ENCODE results near the gene CCNDBP1. TPM values are rescaled to one million over a fixed set of nuclear protein-coding genes. Genes with fewer than 3 reads are reported as not detected.
"Not testable (repeated sequence)": the region's sequence is repeated elsewhere in the genome, so short reads cannot be mapped to it uniquely, and the experiment has no call there.

Gene CCNDBP1
- total RNA-seq, 1 donor from 2014 or later: 70.6 TPM

DNA sequence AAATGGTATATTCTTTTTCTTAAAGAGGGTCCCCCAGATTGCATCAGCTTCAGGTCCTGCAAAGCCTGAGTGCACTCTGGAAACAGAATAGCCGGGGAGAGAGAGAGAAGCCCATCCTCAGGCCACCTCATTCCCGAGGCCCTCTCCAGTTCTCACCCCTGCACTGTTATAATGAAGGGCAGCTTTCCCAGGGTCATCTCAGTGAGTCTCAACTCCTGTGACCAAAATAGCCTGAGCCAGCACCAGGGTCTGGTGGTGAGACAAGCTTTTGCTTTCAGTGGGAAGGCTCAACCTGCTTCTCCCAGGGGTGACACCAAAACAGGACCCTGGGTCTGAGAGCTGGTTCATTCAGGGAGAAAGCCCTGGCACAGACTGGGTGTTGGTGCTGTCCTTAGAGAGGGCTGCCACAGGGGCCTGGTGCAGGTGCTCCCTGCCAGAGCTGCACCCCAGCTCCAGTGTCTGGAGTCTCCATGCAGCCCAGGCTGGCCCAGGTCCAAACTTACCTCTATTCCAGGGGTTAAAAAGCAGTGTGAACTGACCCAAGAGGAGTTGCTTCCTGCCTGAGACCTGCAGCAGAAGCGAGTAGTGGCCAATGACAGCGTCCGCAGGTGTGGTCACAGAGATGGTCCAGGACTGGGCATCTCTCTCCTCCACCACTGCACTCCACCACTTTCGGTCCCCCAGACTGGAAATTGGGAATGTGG is 29.5 kb downstream of the CCNDBP1 start:
- no peak for DNase-seq (ENCODE audit: low read depth in 2 of 2)

DNA sequence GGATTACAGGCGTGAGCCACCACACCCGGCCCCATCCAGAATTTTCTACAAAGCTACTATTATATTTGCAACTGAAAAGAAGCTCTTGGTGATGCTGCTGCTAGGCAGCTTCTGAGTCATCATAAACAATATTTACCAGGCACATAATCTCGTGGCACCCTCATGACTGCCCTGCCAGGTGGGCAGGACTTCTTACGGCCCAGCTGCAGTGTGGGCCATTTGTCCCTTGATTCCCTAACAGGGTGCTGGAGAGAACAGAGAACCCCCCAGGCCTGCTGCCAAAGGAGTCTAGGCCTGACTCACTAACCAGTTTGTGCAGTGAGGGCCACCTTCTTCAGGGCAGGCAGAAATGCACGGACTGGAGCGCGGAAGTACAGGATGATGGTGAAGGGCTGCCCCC is 30.8 kb downstream of the CCNDBP1 start:
- DNase-seq (ENCODE audit: low read depth in 2 of 2): peak in 1 of 2 donors; percentile 16

DNA sequence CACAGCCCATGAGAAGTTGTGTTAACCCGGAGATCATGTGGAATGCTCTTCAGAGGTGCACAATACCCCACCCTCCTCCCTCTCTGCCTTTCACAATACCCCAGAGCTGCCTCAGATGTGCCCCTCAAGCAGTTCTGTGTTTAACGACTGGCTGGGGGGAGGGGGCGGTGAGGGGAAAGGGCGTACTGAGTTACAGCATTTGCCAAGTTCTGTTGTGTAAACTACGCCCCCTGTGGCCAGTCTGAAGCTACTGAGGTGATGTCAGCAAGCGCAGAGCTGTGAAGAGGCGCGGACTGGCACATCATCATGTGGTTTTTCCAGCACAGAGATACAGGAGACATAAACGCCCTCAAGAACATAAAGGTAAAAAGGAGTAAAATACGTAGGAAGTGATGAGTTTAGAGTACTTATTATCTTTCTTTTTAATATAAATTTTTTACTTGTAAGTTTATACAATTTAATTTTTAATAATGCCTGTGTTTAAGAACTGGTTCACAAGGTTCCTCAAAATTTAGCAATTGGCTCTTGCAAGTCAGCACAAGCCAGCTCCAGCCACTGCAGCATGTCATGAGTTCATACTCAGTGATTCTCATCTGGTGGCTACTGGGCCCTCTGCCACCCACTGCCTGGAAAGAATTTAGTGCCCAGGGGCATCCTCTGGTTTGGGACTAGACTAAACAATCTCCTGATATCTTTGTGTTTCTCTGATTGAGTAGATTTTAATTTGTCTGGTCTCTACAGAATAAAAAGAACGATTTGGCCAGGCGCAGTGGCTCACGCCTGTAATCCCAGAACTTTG is 33.9 kb downstream of the CCNDBP1 start:
- DNase-seq (ENCODE audit: low read depth in 2 of 2): peak; percentile 37 to 38

DNA sequence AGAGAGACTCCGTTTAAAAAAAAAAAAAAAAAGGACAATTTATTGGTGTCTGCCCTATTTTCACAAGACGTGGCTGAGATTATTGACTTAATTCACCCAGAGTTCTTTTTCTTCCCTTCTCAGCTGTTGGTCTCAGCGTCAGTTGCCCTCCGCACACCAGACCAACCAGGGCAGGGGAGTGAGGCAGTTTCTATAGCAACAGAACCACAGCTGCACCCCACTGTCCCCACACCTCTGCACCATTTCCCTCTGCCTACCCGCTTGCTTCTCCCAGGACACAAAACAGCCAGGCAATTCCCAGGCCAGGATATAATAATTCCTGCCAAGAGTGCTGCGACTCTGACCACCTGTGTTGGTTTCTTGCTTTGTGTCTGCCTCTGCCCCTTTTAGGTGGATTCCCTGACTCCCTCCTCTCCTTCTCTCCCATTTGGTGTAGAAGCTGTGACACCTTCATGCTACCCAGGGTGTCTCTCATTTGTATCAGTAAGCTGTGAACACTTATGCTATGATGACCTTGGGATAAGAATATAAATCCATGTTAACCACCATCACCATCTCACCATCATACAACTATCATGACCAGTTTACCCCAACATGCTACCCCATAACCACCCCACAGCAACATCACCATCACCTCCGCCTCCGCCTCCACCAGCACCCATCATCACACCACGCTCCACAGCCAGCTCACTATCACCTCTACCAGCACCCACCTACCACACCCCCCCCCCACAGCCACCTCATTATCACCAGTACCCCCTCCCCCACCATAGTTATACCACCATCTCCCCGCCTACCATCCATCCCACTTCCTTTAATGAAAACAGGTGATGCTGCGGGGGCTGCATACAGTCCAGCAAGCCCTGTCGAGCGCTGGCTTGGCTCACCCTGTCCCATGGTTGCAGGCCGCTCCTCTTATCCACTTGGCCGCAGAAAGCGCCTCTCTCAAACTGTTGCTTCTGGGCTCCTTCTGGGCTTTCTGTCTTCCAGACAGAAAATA is 35.0 kb downstream of the CCNDBP1 start:
- DNase-seq (ENCODE audit: low read depth in 2 of 2): no peak

DNA sequence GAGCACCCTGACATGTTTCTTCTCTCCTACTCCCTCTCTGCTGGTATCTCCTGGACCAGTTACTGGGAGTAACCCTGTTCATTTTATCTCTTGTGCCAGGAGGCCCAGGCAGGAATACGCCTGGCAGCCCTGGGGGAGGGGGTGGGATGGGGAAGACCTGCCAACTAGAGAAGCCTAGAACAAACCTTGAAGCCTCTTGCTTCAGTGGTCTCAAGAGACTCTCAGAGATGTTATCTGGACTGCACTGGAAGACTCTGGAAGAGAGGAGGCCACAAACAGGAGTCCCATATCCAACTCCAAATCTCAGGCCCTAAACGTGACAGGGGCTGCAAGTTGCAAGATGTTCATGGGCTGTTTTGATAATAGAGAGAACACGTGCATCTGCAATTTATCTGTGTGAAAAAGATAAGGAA is 35.8 kb downstream of the CCNDBP1 start, which contains the start of gene EPB42:
EPB42 (minus strand) TSS at position 28 of the 413 bp plus-strand sequence. CDS start 193 bp downstream, outside the sequence.
- DNase-seq (ENCODE audit: low read depth in 2 of 2): no peak

DNA sequence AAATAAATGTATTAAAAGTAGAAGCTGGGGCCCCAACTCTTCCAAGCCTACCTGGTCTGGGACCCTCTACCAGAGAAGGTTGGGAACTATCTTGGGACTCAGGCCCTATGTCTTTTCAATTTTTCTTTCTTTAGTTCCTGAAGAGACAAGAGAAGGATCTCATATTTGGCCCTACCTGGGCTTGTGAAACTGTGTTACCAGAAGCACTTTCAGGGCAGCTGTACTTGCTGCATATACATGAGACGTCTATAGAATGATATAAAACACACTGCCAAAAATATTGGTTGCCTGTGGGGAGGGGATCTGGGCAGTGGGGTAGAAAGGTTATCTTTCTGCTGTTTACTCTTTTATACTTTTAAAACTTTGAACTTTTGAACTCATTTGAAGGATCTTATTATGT is 36.2 kb downstream of the CCNDBP1 start:
- DNase-seq (ENCODE audit: low read depth in 2 of 2): no peak

DNA sequence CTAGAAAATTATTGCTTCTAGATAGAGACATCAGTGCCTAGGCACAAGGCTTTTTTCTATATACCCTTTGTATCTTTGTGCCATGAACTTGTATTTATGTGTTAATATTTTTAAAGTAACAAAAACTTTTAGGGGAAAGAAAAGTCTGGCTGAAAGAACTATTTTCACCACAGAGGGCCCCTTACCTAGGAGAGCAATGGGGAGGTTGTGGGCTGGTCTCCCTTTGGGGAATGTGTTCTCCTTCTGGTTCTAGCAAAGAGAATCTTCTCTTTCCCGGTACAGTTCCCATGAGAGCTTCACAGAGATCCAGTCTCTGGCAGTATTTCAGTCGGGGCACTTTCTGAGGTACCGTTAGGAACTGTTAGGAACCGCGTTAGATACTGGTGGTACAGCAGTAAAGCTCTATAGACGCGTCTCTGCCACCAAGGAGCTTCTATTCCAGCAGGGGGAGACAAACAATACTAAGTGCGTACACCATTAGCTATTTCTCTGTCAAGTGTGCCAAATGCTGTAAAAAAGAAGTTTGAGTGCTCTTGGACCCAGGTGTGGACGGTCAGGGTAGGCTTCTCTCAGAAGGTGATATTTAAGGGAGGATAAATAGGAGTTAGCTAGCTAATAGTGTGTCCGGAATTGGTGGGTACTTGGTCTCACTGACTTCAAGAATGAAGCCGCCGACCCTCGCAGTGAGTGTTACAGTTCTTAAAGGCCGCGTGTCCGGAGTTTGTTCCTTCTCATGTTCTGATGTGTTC is 40.2 kb downstream of the CCNDBP1 start:
- peak; percentile 69 to 79 for DNase-seq (ENCODE audit: low read depth in 2 of 2)

DNA sequence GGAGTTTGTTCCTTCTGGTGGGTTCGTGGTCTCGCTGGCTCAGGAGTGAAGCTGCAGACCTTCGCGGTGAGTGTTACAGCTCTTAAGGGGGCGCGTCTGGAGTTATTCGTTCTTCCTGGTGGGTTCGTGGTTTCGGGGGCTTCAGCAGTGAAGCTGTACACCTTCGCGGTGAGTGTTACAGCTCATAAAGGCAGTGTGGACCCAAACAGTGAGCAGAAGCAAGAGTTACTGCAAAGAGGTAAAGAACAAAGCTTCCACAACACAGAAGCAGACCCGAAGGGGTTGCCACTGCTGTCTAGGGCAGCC is 40.7 kb downstream of the CCNDBP1 start:
- not testable (repeated sequence) for DNase-seq (ENCODE audit: low read depth in 2 of 2)

DNA sequence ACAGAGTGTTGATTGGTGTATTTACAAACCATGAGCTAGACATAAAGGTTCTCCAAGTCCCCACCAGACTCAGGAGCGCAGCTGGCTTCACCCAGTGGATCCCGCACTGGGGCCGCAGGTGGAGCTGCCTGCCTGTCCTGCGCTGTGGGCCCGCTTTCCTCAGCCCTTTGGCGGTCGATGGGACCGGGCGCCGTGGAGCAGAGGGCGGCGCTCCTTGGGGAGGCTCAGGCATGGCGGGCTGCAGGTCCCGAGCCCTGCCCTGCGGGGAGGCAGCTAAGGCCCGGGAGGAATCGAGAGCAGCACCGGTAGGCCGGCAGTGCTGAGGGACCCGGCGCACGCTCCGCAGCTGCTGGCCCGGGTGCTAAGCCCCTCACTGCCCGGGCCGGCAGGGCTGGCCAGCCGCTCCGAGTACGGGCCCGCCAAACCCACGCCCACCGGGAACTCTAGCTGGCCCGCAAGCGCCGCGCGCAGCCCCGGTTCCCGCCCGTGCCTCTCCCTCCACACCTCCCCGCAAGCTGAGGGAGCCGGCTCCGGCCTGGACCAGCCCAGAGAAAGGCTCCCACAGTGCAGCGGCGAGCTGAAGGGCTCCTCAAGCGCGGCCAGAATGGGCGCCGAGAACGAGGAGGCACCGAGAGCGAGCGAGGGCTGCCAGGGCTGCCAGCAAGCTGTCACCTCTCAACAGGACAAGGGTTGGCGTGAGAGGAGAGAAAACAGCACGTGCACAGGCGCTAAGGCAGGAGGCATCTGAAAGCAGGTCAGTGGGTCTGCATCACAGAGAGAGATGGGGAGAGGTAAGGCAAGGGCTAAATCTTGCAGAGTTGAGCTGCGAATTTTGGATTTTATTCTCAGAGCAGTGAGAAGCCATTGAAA is 41.5 kb downstream of the CCNDBP1 start:
- no peak for DNase-seq (ENCODE audit: low read depth in 2 of 2)

DNA sequence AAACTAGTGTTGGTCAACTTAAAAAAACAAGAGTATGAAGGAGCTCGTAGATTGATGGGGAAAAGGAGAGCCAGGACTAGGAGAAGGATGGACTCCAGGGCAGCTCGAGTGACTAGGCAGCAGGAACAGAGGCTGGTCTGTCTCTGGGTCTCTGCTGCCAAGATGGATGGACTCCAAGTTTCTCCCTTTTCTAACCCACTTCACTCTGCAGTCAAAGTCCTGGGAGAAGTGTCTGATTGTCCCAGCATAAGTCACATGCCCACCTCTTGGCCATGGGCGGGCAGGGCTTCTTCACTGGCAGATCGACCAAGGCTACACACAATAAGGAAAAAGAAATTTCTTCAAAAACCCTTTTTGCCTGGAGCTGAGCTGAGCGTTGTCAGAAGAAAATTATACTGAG is 44.8 kb downstream of the CCNDBP1 start:
- DNase-seq (ENCODE audit: low read depth in 2 of 2): no peak

DNA sequence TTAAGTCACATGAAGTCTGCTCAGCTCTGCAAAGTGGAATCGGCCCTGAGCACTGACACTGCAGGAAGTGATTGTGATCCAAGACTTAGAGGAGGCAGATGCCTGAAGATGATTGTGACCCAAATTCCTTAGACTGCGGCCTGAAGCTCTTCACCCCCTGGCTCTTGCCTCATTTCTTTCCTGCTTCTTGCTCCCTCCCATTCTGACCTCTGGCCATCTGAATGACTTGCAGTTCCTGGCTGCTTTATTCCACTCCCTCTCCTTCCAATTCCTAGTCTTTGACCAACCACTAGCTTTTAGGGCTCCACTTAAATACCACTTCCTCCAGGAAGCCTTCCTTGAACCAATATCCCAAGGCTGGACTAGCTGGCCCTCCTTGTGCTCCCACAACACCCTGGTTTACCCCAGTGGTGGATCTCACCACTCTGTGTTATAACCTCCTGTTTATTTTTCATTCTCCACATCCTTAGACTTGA is 45.5 kb downstream of the CCNDBP1 start:
- DNase-seq (ENCODE audit: low read depth in 2 of 2): no peak

DNA sequence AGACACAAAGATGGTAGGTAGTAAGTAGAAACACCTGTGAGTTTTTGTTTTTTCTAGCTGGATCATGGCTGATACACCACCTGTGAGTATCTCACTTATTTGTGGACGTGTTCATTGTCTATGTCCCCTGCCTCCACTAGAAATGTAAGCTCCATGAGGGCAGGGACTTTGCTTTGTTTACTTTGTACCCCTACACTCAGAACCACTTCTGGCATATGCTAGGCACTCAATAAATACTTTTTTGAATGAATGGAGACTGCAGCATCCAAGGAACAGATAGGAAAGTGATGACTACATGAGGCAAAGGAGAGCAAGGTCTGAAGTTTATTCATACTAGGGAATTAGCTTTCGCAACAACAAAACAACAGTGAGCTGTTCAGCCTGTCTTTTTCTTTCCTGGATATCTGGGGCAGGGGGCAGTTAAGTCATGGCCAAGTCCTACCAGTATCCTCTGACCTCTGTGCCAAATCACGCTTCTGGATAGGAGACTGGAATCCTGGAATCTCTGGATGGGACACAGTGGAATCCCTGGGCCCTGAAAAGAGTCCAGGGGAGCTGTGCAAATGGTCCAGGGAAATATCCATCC is 47.2 kb downstream of the CCNDBP1 start:
- DNase-seq (ENCODE audit: low read depth in 2 of 2): no peak

DNA sequence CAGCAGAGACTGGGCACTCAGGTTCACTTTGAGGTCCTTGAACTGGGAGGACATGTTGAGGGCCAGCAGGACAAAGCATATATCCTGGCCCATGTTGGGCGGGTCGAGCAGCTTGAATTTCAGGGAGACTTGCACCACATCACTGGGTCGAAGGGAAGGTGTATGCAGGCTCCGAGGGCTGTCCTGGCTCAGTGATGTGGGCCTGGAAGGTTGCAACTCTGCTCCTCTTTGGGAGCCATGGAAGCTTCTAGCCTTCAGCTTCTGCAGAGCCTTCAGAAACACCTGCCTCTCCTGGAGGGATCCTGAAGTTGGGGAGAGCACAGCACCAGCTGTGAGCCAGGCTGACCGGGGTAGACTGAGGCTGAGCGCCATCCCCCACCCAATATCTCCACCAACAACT is 50.3 kb downstream of the CCNDBP1 start:
- DNase-seq (ENCODE audit: low read depth in 2 of 2): no peak

DNA sequence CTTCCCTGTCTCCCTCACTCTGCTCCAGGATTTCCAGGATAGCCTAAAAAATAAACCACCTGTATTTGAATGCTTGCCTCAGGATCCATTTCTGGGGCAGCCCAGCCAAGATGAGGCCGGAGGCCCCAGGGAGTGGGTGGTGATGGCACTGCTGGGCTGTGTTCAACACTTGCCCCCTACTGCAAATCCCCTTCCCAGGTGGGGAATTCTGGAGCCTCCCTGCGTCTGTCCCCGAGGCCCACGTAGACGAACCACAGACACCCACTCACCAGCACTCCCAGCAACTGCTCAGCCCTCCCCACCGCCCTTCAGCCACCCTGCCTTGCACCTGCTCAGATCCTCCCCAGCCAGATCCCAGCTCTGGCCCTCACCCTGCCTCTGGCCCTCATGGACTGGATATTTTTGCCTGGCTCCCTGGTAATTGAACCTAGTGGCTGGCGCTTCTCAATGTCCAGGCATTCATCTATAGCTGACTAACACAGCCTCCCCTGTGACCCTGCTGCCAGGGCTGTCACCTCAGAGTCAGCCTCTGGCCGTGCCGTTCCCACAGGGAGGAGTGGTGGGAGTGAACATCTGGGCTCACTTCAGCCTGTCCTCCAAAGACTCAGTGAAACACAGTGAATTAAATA is 52.8 kb downstream of the CCNDBP1 start:
- DNase-seq (ENCODE audit: low read depth in 2 of 2): no peak

DNA sequence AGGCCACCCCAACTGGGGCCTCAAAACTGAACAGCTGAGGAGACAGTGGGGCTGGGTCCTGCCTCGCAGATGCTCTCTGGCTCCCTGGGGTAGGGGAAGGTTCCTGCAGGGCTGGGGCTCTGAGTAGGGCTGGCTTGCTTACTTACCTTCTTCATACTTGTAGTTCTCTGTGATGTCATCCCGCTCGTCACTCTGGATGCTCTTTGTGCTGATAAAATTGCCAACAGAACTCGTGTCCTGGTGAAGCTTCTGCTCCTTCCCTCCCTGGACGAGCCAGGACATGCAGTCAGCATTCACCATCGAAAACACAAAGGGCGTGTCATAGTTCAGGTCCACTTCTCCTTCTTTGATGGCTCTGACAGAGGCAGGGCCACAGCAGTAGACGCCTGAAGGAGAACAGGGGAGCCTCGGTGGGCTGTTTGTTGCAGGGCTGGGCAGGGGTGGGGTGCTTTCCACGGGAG is 53.5 kb downstream of the CCNDBP1 start:
- DNase-seq (ENCODE audit: low read depth in 2 of 2): no peak

DNA sequence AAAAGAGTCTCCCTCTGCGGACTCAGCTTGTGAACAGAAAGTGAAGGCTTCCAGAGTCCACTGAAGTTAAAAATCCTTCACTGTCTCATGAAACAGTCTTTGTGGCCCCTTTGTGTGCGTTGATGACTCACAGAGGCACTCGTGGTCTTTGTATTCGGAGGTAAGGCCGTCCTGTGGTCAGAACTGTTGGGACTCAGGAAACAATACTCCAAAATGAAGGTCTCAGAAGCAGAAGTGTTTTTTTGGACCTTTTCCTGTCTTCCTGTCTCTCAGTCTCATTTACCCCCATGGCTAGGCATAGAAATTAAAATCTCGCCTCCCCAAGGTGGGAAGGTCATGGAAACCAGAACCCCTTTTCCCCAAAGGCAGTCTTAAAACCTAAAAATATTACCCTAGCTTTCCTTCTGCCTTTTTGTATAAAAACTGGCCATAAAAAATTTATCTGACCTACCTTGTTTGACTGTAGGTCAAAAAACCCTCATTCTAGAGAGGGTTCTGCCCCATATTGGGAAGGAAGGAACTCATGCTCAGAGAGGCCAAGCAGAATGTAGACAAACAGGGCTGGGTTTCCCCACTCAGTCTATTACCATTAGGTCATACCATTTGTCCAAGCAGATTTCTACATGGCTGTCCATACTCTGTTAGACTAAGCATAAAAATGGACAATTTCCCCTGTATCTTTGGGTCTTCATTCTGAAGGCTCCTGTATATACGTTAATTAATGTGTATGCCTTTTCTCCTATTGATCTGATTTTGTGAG is 54.7 kb downstream of the CCNDBP1 start:
- peak in 1 of 2 donors; percentile 20 for DNase-seq (ENCODE audit: low read depth in 2 of 2)

DNA sequence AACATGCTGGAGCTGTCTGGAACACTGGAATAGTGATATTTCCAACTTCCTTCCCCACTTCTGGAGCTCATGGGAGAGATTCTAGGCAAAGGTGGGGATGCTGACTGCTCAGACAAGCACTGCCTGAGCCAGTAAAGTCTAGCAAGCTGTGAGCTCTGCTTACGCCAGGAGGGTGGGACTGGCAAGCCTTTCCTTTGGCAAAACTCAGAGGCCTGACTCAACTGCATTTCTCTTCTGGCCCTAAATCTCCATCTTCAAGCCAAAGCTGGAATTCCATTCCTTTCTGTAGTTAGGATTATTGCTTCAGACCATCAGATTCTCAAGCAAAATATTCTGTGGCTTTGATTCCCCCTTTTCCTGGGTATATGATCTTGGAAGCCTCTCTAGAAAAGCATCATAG is 55.9 kb downstream of the CCNDBP1 start:
- no peak for DNase-seq (ENCODE audit: low read depth in 2 of 2)

DNA sequence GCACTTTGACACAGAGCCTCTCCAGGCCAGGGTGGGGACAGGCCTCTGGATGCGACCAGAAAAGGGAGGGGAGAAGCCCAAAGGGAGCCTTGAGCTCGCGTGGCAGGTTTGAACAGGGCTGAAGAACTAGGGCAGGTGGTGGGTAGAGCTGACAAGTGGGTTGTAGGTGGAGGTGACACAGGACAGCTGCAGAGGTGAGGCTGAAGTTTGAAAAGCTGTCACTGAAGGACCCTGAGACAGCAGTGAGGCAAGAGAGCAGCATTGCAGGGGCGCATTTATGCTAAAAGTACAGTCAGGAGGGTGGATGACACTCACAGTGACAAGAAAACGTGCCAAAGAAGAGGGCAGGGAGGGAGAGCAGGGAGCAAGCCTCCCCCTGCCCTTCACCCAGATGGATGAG is 57.4 kb downstream of the CCNDBP1 start:
- no peak for DNase-seq (ENCODE audit: low read depth in 2 of 2)

Measured in lung microvascular endothelial cell (primary cell).